ENCODE results near the gene SOCS3. TPM values are rescaled to one million over a fixed set of nuclear protein-coding genes. Genes with fewer than 3 reads are reported as not detected.

SOCS3 gene
- total RNA-seq, 1 donor from 2014 or later = 13.4 TPM

DNA sequence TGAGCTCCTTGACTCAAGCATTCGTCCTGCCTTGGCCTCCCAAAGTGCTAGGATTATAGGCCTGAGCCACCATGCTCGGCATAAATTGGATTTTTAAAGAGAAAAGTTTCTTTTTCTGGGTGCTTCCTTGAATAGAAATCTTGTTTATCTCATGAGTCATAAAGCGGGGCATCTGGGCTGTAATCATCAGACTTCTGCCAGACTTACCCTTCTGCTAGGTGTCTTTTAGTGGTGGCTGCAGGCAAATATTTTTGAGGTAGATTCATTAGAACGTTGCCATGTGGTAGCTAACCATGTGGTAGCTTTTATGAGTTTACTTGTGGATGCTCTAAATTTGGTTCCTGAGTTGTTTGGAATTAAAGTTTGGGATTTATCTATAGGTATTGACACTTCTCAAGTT is 32.0 kb upstream of the SOCS3 start:
- Histone ChIP-seq H3K36me3 (ENCODE audit: insufficient read depth, low read length) (peaks cover 5% of the 10 kb centered on the region), H3K4me1 (ENCODE audit: insufficient read depth, low read length) (peaks cover 42% of the 10 kb centered on the region), H3K27ac (ENCODE audit: low read depth, low read length) (peak overlapping the region; percentile 81), H3K4me3 (ENCODE audit: insufficient read depth, low read depth, low read length) (no peak overlapping the region), H3K9me3 (ENCODE audit: insufficient read depth, low read depth, low read length) (no peaks in the 10 kb centered on the region), H3K4me2 (ENCODE audit: low read length) (peak overlapping the region; percentile 73), H2AFZ (ENCODE audit: low read depth, low read length) (no peak overlapping the region), H3K27me3 (ENCODE audit: insufficient read depth, low read length) (no peaks in the 10 kb centered on the region), H3K9ac (ENCODE audit: low read length) (peak overlapping the region; percentile 68), H3K79me2 (ENCODE audit: insufficient read depth, low read length) (peaks cover 95% of the 10 kb centered on the region), H4K20me1 (ENCODE audit: insufficient read depth, low read length) (peaks cover 62% of the 10 kb centered on the region)
- H3K27ac Mint-ChIP-seq (ENCODE audit: unreplicated experiment) = peak overlapping the region; percentile 95
- H3K9me3 Mint-ChIP-seq (ENCODE audit: unreplicated experiment) = no peaks in the 10 kb centered on the region
- FAIRE-seq (peak; percentile 9), DNase-seq (ENCODE audit: low read depth) (peak; percentile 81)
- TF ChIP-seq EZH2 (IDR thresholded peaks at IDR 0.05; ENCODE audit: insufficient read depth, low read length) = no peak
- H3K27me3 Mint-ChIP-seq (ENCODE audit: low read depth, unreplicated experiment) = no peaks in the 10 kb centered on the region
- H3K4me3 Mint-ChIP-seq (ENCODE audit: unreplicated experiment) = no peak overlapping the region
- H3K4me1 Mint-ChIP-seq (ENCODE audit: low read depth, unreplicated experiment) = peaks cover 52% of the 10 kb centered on the region
- H3K36me3 Mint-ChIP-seq (ENCODE audit: low read depth, unreplicated experiment) = peaks cover 13% of the 10 kb centered on the region

- Histone ChIP-seq H4K20me1 (ENCODE audit: insufficient read depth, low read length) (peaks cover 64% of the 10 kb centered on the region), H3K4me2 (ENCODE audit: low read length) (peak overlapping the region; percentile 73), H3K4me3 (ENCODE audit: insufficient read depth, low read depth, low read length) (no peak overlapping the region), H3K36me3 (ENCODE audit: insufficient read depth, low read length) (peaks cover 5% of the 10 kb centered on the region), H3K27ac (ENCODE audit: low read depth, low read length) (peak overlapping the region; percentile 81), H3K9me3 (ENCODE audit: insufficient read depth, low read depth, low read length) (no peaks in the 10 kb centered on the region), H3K9ac (ENCODE audit: low read length) (peak overlapping the region; percentile 68), H3K27me3 (ENCODE audit: insufficient read depth, low read length) (no peaks in the 10 kb centered on the region), H3K4me1 (ENCODE audit: insufficient read depth, low read length) (peaks cover 50% of the 10 kb centered on the region), H3K79me2 (ENCODE audit: insufficient read depth, low read length) (peaks cover 95% of the 10 kb centered on the region), H2AFZ (ENCODE audit: low read depth, low read length) (no peak overlapping the region)
- DNase-seq (ENCODE audit: low read depth) = no peak
- Mint-ChIP-seq H3K9me3 (ENCODE audit: unreplicated experiment) (no peaks in the 10 kb centered on the region), H3K27me3 (ENCODE audit: low read depth, unreplicated experiment) (no peaks in the 10 kb centered on the region), H3K36me3 (ENCODE audit: low read depth, unreplicated experiment) (peaks cover 15% of the 10 kb centered on the region), H3K4me1 (ENCODE audit: low read depth, unreplicated experiment) (peaks cover 60% of the 10 kb centered on the region), H3K27ac (ENCODE audit: unreplicated experiment) (peak overlapping the region; percentile 95), H3K4me3 (ENCODE audit: unreplicated experiment) (peak overlapping the region; percentile 50)
- no peak for FAIRE-seq
- TF ChIP-seq CTCF (IDR thresholded peaks at IDR 0.05; ENCODE audit: insufficient read depth, low read depth, low read length) (no peak), EZH2 (IDR thresholded peaks at IDR 0.05; ENCODE audit: insufficient read depth, low read length) (no peak)
Observed at GRCh38 chr17:78391051-78391431, 31.2 kb upstream of the SOCS3 start.

GRCh38 chr17:78390241-78391050 is 30.6 kb upstream of the SOCS3 start:
- H3K4me3 ChIP-seq (ENCODE audit: insufficient read depth, low read depth, low read length) = no peak overlapping the region
- Mint-ChIP-seq H3K9me3 (ENCODE audit: unreplicated experiment) (no peaks in the 10 kb centered on the region), H3K27me3 (ENCODE audit: low read depth, unreplicated experiment) (no peaks in the 10 kb centered on the region), H3K27ac (ENCODE audit: unreplicated experiment) (peak overlapping the region; percentile 95), H3K4me1 (ENCODE audit: low read depth, unreplicated experiment) (peaks cover 64% of the 10 kb centered on the region), H3K36me3 (ENCODE audit: low read depth, unreplicated experiment) (peaks cover 13% of the 10 kb centered on the region), H3K4me3 (ENCODE audit: unreplicated experiment) (peak overlapping the region; percentile 67)
- no peaks in the 10 kb centered on the region for H3K27me3 ChIP-seq (ENCODE audit: insufficient read depth, low read length)
- FAIRE-seq (peak; percentile 68), DNase-seq (ENCODE audit: low read depth) (peak; percentile 99)
- peaks cover 95% of the 10 kb centered on the region for H3K79me2 ChIP-seq (ENCODE audit: insufficient read depth, low read length)
- H3K4me2 ChIP-seq (ENCODE audit: low read length) = peak overlapping the region; percentile 73
- H3K9me3 ChIP-seq (ENCODE audit: insufficient read depth, low read depth, low read length) = no peaks in the 10 kb centered on the region
- H2AFZ ChIP-seq (ENCODE audit: low read depth, low read length) = no peak overlapping the region
- peak overlapping the region; percentile 81 for H3K27ac ChIP-seq (ENCODE audit: low read depth, low read length)
- H4K20me1 ChIP-seq (ENCODE audit: insufficient read depth, low read length) = peaks cover 64% of the 10 kb centered on the region
- H3K36me3 ChIP-seq (ENCODE audit: insufficient read depth, low read length) = peaks cover 5% of the 10 kb centered on the region
- peaks cover 56% of the 10 kb centered on the region for H3K4me1 ChIP-seq (ENCODE audit: insufficient read depth, low read length)
- H3K9ac ChIP-seq (ENCODE audit: low read length) = peak overlapping the region; percentile 59
- TF ChIP-seq EZH2 (IDR thresholded peaks at IDR 0.05; ENCODE audit: insufficient read depth, low read length) = no peak
- TF ChIP-seq CTCF (IDR thresholded peaks at IDR 0.05; ENCODE audit: insufficient read depth, low read depth, low read length) = peak; percentile 25

All from astrocyte (in vitro differentiated cells and primary cell).